Measurements from ENCODE around the gene PDLIM1. TPM values are rescaled to one million over a fixed set of nuclear protein-coding genes. Genes with fewer than 3 reads are reported as not detected.

Gene PDLIM1
- total RNA-seq, 2 donors from 2014 or later: 8.3 to 44.4 TPM

DNA sequence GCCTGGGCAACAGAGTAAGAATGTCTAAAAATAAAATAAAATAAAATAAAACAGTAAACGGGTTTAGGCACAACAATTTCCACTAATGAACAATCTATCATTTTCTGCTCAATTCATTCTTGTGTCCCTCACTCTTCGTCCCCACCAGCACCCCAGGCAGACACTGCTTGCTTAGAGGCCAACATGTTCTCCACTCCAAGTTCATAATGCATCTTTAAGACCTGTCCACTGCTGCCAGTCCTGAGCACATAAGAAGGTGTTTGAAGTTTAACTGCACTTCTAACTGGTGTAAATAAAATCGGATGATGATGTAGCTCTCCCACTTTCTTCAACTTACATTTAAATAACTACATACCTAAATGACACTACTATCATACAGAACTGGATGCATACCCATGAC, 13.2 kb downstream of the PDLIM1 start:
- Mint-ChIP-seq H3K27me3 (peaks cover 12% of the 10 kb centered on the region), H3K4me3 (no peak overlapping the region), H3K4me1 (no peaks in the 10 kb centered on the region), H3K36me3 (ENCODE audit: low read depth) (no peaks in the 10 kb centered on the region), H3K27ac (no peak overlapping the region)
- H3K9me3 ChIP-seq (ENCODE audit: control insufficient read depth, low read length, poor library complexity, severe bottlenecking): no peaks in the 10 kb centered on the region
- DNase-seq (no peak), ATAC-seq (no peak)

DNA sequence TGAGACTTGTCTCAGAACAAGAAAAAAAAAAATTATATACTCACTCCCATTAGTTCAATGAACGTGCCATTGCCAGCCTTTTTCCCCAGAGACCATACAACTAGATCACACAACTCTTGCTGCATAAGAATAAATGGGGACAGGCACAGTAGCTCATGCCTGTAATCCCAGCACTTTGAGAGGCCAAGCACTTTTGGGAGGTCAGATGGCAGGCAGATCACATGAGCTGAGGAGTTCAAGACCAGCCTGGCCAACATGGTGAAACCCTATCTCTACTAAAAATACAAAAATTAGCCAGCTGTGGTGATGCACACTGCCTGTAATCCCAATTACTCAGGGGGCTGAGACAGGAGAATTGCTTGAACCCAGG, 13.6 kb downstream of the PDLIM1 start:
- Mint-ChIP-seq H3K4me1 (no peaks in the 10 kb centered on the region), H3K4me3 (no peak overlapping the region), H3K27me3 (peaks cover 12% of the 10 kb centered on the region), H3K36me3 (ENCODE audit: low read depth) (no peaks in the 10 kb centered on the region), H3K27ac (no peak overlapping the region)
- DNase-seq (no peak), ATAC-seq (no peak)
- H3K9me3 ChIP-seq (ENCODE audit: control insufficient read depth, low read length, poor library complexity, severe bottlenecking): no peaks in the 10 kb centered on the region

DNA sequence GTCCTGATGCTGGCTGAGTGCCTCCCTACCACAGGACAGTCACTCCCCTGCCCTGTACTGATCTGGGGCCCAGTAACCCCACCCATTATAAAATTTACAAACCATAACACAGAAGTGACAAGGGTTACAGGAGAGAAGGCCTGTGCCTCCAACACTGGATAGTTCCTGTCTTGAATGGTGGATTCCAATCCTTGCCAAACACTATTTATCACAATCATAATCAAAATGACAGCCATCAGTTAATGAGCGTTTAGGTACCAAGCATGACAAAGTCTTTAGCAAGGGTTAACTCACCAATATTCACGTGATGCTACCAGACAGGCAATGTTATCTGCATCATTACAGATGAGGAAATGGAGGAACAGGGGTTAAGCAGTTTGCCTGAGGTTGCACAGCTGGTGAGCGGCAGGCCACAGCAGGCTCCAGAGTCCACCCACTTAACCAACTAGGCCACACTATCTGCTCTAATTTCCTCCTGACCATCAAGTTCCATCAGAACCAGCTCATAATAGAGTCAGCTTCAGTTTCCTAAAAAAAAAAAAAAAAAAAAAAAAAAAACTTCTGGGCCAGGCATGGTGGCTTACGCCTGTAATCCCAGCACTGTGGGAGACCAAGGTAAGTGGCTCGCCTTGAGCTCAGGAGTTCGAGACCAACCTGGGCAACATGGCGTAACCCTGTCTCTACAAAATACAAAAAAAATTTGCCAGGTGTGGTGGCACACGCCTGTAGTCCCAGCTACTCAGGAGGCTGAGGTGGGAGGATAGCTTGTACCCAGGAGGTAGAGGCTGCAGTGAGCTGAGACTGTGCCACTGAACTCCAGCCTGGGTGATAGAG, 14.2 kb downstream of the PDLIM1 start:
- H3K27ac Mint-ChIP-seq: no peak overlapping the region
- no peak for ATAC-seq

DNA sequence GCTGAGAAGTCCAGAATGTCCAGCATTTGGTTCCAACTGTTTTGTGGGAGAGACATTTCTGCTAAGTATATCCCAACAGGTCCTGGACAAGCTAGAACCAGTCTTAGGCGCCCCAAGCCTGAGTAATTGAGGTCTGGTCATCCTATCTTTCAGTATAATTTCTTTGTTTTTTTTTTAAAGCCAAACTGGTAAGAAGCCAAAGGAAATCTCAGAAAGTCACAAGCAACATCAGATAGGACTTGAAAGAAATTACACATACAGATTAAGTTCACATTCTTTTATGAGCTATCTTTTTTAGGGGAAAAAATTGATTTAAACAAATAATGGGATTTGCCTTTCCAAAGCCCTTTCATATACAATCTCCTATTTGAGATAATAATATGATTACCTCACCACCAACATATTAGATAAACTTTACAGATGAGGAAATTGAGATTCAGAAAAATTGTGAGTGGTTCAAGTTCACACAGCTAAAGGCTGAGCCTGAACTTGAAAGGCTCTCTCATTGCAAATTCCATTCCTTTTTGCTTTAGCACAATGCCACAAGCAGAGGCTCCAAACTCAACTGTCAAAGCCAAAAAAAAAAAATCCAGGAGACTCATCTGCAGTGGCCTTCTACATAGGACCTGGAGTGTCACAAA, 15.0 kb downstream of the PDLIM1 start:
- no peak overlapping the region for H3K27ac Mint-ChIP-seq
- ATAC-seq: no peak

More for the DNA sequence above, 14.2 kb downstream of the PDLIM1 start:
- Mint-ChIP-seq H3K27me3 (peaks cover 12% of the 10 kb centered on the region), H3K4me3 (no peak overlapping the region), H3K36me3 (ENCODE audit: low read depth) (no peaks in the 10 kb centered on the region), H3K4me1 (no peaks in the 10 kb centered on the region)
- no peaks in the 10 kb centered on the region for H3K9me3 ChIP-seq (ENCODE audit: control insufficient read depth, low read length, poor library complexity, severe bottlenecking)
- DNase-seq: no peak

DNA sequence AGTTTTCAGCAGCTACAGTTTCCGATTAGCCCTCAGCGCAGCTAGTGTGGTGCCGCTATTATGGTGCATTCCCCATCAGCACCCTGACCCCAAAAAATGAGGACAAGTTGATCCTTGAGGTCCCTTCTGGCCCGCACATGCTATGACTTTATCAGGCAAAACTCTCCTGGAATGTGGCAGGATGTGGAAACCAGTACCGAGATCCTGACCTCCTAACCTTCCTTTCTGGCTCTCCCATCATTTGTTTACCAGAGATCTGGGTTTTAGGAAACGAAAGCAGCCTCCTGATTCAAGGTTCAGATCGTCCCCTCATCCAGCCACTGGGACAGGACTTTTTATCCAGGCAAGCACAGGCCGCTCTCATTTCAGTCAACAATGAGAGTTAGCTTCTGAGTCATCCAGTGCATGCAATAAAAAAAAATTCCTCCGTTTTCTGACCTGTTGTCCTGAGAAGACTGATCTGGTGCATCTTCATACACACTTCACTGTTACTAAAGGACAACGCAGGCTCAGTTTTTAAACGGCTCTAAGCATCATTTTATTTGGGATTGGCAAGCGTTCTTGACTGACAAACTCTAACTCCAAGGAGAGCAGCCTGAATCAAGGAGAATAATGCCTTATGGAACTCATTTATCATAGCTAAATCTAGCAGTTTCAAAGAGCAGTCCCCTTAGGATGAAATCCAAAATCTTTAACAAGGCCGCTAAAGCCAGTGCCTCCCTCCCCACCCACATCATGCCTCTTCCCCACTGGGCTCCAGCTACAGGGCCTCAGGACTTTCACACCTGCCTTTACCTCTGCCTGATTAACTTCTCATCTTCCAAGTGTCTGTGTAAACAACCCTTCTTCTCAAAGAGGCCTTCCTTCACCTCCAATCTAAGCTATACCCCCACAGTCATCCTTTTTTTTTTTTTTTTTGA, 17.1 kb downstream of the PDLIM1 start:
- H3K9me3 ChIP-seq (ENCODE audit: control insufficient read depth, low read length, poor library complexity, severe bottlenecking): no peaks in the 10 kb centered on the region
- Mint-ChIP-seq H3K4me1 (no peaks in the 10 kb centered on the region), H3K4me3 (no peak overlapping the region), H3K27me3 (peaks cover 10% of the 10 kb centered on the region), H3K27ac (no peak overlapping the region), H3K36me3 (ENCODE audit: low read depth) (no peaks in the 10 kb centered on the region)
- ATAC-seq: no peak
- DNase-seq: no peak

More for the DNA sequence above, 15.0 kb downstream of the PDLIM1 start:
- DNase-seq: no peak
- peaks cover 10% of the 10 kb centered on the region for H3K27me3 Mint-ChIP-seq
- H3K4me1 Mint-ChIP-seq: no peaks in the 10 kb centered on the region
- no peak overlapping the region for H3K4me3 Mint-ChIP-seq
- no peaks in the 10 kb centered on the region for H3K9me3 ChIP-seq (ENCODE audit: control insufficient read depth, low read length, poor library complexity, severe bottlenecking)
- H3K36me3 Mint-ChIP-seq (ENCODE audit: low read depth): no peaks in the 10 kb centered on the region

DNA sequence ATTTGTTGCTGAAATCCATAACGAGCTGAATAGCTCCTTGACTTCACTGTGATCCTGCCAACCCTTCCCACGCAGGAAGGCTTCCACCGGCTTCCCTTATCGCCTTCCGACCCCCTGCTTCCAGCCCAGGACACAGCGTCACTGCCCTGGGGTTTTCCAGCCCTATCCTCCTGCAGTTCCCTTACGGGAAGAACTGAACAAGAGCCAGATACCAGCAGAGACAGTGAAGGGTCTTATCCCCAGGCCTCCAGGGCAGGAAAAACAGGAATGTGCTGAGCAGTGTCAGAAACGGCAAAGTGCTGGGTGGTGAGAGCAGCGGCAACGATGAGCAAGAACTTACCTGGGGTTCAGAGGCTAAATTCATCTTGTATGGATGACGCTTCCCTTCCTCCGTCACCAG, 22.4 kb downstream of the PDLIM1 start:
- H3K4me3 Mint-ChIP-seq: no peak overlapping the region
- ATAC-seq (no peak), DNase-seq (no peak)
- no peaks in the 10 kb centered on the region for H3K36me3 Mint-ChIP-seq (ENCODE audit: low read depth)
- no peaks in the 10 kb centered on the region for H3K9me3 ChIP-seq (ENCODE audit: control insufficient read depth, low read length, poor library complexity, severe bottlenecking)
- H3K4me1 Mint-ChIP-seq: peaks cover 4% of the 10 kb centered on the region
- peaks cover 17% of the 10 kb centered on the region for H3K27me3 Mint-ChIP-seq
- no peak overlapping the region for H3K27ac Mint-ChIP-seq

DNA sequence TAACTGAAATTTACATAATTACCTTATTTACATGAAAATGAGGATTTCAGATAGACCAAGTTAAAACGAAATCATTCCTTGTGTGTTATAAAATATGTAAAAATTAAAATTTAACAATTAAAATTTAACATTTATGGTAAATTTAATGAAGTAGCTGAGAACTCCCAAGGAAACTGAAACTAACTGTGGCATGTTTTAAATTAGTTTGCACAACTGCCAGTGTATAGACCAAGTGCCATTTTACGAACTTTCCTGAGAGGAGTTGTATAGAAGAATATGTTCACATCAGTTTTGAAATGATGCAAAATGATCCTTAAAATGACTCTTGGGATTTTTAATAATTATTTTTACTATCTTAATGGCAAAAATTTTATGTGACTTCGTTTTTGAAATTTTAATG, 23.6 kb downstream of the PDLIM1 start:
- peaks cover 4% of the 10 kb centered on the region for H3K4me1 Mint-ChIP-seq
- ATAC-seq (no peak), DNase-seq (no peak)
- H3K9me3 ChIP-seq (ENCODE audit: control insufficient read depth, low read length, poor library complexity, severe bottlenecking): no peaks in the 10 kb centered on the region
- H3K27ac Mint-ChIP-seq: no peak overlapping the region
- H3K27me3 Mint-ChIP-seq: peaks cover 17% of the 10 kb centered on the region
- no peaks in the 10 kb centered on the region for H3K36me3 Mint-ChIP-seq (ENCODE audit: low read depth)
- no peak overlapping the region for H3K4me3 Mint-ChIP-seq

DNA sequence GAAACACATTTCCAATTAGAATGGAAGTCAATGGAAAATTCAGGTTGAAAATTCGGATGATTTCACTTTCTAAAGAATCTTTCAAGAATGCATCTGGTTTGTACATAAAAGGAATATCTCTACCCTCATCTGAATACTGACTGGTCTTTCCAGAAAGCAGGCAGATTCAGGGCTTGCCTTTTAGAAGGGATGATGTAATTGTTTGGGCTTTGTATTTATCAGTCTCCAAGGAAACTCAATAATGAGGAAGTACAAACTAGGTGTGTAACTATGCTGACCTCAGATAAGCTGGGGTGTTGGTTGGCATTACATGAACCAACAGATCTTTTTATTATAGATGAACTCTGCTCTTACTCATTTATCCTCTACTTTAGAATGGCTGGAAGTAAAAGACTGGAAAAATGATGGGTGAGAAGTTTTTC, 24.1 kb downstream of the PDLIM1 start:
- H3K27me3 Mint-ChIP-seq: peaks cover 17% of the 10 kb centered on the region
- peaks cover 4% of the 10 kb centered on the region for H3K4me1 Mint-ChIP-seq
- H3K27ac Mint-ChIP-seq: peak overlapping the region; percentile 56
- ATAC-seq: peak; percentile 79
- H3K4me3 Mint-ChIP-seq: no peak overlapping the region
- no peaks in the 10 kb centered on the region for H3K9me3 ChIP-seq (ENCODE audit: control insufficient read depth, low read length, poor library complexity, severe bottlenecking)
- H3K36me3 Mint-ChIP-seq (ENCODE audit: low read depth): no peaks in the 10 kb centered on the region
- DNase-seq: no peak

DNA sequence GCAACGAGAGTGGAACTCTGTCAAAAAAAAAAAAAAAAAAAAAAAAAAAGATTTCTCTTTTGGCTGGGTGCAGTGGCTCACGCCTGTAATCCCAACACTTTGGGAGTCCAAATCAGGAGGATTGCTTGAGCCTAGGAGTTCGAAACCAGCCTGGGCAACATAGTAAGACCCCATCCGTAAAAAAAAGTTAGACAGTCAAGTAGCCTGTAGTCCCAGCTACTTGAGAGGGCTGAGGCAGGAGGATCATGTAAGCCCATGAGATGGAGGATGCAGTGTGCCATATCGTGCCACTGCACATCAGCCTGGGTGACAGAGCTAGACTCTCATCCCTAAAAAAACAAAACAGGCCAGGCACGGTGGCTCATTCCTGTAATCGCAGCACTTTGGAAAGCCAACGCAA, 25.2 kb downstream of the PDLIM1 start:
- DNase-seq: no peak
- H3K27me3 Mint-ChIP-seq: peaks cover 17% of the 10 kb centered on the region
- no peak overlapping the region for H3K4me3 Mint-ChIP-seq
- peaks cover 4% of the 10 kb centered on the region for H3K4me1 Mint-ChIP-seq
- no peak overlapping the region for H3K27ac Mint-ChIP-seq
- no peaks in the 10 kb centered on the region for H3K9me3 ChIP-seq (ENCODE audit: control insufficient read depth, low read length, poor library complexity, severe bottlenecking)
- no peak for ATAC-seq
- H3K36me3 Mint-ChIP-seq (ENCODE audit: low read depth): no peaks in the 10 kb centered on the region

DNA sequence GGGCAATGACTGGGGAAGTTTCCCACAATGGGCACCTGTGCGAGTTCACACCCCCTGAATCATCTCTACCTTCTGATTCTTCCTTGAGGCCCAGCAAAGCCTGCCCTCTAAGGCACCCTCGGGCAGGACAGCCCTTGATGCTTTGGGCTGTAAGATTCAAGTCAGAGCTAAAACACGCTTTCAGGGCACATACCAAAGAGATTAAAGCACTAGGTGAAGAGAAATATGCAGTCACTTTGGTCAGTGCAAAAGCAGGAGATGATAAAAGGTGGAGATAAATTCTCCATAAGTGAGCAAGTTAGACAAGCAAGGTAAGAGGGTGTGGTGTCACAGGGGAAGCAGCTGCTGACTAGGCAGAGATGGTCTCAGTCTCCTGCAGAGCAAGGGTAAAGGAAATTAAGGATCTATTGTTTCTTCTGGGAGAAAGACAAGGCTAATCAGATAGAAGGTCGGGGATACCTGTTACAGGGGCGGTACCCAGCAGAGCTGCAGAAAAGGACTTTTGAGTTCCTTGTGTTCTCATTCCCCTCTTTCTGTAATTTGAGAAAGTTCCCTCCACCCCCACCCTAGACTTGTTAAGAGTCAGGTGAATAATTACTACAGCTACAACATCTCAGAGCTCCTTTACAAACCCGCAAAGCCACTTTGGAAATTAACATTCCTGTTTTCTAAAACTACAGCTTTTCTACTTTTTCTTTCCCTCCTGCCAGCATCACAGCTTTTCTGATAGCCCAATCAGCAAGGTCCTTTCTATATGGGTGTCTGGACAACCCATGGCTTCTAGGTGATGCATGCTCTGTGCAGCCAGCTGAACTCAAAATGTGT, 26.4 kb downstream of the PDLIM1 start:
- ATAC-seq: no peak
- no peaks in the 10 kb centered on the region for H3K9me3 ChIP-seq (ENCODE audit: control insufficient read depth, low read length, poor library complexity, severe bottlenecking)
- Mint-ChIP-seq H3K4me3 (no peak overlapping the region), H3K27me3 (peaks cover 17% of the 10 kb centered on the region), H3K4me1 (peaks cover 4% of the 10 kb centered on the region), H3K36me3 (ENCODE audit: low read depth) (no peaks in the 10 kb centered on the region), H3K27ac (peak overlapping the region; percentile 78)
- DNase-seq: no peak

DNA sequence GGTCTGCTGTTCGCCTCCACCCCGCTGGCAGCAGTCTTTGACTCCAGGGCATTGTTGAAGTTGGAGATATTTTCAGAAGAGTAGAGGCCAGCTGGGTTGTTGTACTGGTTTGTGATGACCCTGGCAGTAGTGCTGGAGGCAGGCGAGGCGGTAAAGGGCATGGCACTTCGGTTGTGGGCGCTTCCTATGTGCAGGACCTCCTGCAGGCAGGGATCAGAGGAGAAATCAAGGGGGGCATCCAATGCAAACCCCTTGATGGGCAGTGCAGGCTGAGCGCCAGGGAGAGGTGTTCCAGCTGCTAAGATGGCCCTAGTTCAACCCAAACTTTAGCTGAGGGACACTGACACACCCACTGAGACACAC, 27.0 kb downstream of the PDLIM1 start:
- peaks cover 4% of the 10 kb centered on the region for H3K4me1 Mint-ChIP-seq
- H3K27ac Mint-ChIP-seq: peak overlapping the region; percentile 78
- H3K27me3 Mint-ChIP-seq: peaks cover 13% of the 10 kb centered on the region
- no peaks in the 10 kb centered on the region for H3K36me3 Mint-ChIP-seq (ENCODE audit: low read depth)
- H3K4me3 Mint-ChIP-seq: no peak overlapping the region
- DNase-seq (no peak), ATAC-seq (no peak)
- H3K9me3 ChIP-seq (ENCODE audit: control insufficient read depth, low read length, poor library complexity, severe bottlenecking): no peaks in the 10 kb centered on the region

DNA sequence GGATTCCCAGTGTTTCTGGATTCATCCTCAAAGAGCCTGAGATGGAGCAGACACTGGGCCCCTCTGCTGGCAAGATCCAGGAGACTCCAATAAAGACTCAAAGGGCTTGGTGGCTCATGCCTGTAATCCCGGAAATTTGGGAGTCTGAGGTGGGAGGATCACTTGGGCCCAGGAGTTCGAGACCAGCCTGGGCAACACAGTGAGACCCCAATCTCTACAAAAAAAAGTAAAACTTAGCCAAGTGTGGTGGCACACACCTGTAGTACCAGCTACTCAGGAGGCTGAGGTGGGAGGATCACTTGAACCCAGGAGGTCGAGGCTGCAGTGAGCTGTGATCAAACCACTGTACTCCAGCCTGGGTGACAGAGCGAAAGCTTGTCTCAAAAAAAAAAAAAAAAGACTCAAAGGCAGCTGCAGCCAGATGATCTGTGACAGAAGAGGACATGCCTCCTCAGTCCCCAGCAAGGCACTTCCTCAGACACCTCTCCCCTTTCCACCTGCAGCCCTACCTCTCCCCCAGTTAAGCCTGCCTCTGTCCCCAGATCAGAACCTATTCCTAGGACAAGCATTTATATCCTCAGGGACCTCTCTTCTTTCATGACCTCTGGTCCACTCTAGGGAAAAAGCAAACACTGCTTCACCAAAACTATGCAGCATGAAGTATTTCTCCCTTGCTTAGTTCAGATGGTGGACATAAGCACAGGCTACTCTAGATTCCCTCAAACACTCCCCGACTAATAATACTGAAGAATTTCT, 27.9 kb downstream of the PDLIM1 start:
- DNase-seq (no peak), ATAC-seq (no peak)
- peaks cover 4% of the 10 kb centered on the region for H3K4me1 Mint-ChIP-seq
- H3K9me3 ChIP-seq (ENCODE audit: control insufficient read depth, low read length, poor library complexity, severe bottlenecking): no peaks in the 10 kb centered on the region
- H3K4me3 Mint-ChIP-seq: no peak overlapping the region
- H3K36me3 Mint-ChIP-seq (ENCODE audit: low read depth): no peaks in the 10 kb centered on the region
- H3K27ac Mint-ChIP-seq: no peak overlapping the region
- H3K27me3 Mint-ChIP-seq: peaks cover 12% of the 10 kb centered on the region
